GM12878 (cell line): ENCODE data around the gene DMAP1. TPM values are rescaled to one million over a fixed set of nuclear protein-coding genes. Genes with fewer than 3 reads are reported as not detected.

Experiments
- CHD1 ChIP-seq: IDR thresholded peaks from 2 replicates; pipeline ENCODE4 v1.6.1; 2012; ENCODE audit warnings: low read depth, low read length, improper control_type of control experiment
- CREB1 ChIP-seq: IDR thresholded peaks from 2 replicates; pipeline ENCODE4 v1.6.1; 2012; ENCODE audit warnings: low read depth, mild to moderate bottlenecking, inconsistent platforms
- IRF4 ChIP-seq: IDR thresholded peaks from 2 replicates; pipeline ENCODE4 v1.6.1; 2011; ENCODE audit warnings: low read depth, low read length
- KAT2A ChIP-seq: conservative IDR thresholded peaks from 2 replicates; pipeline ENCODE4 v1.6.1; 2011; ENCODE audit warnings: low read depth, low read length; ENCODE audit not compliant: control insufficient read depth
- KLF5 ChIP-seq: fragments of 450-650 bp; IDR thresholded peaks from 2 replicates; pipeline ENCODE4 v1.6.1; 2014; ENCODE audit warnings: mild to moderate bottlenecking; ENCODE audit not compliant: partially characterized antibody
- MTA2 ChIP-seq: fragments of 450-650 bp; IDR thresholded peaks from 2 replicates; pipeline ENCODE4 v1.6.1; 2016; ENCODE audit warnings: low read depth, mild to moderate bottlenecking, moderate library complexity
- NFXL1 ChIP-seq: fragments of 450-650 bp; IDR thresholded peaks from 2 replicates; pipeline ENCODE4 v1.6.1; 2017; ENCODE audit warnings: antibody characterized with exemption, mild to moderate bottlenecking, borderline replicate concordance
- NR2C2 ChIP-seq: IDR thresholded peaks from 2 replicates; pipeline ENCODE4 v1.6.1; 2011; ENCODE audit warnings: borderline replicate concordance, low read depth; ENCODE audit not compliant: control insufficient read depth, insufficient read length
- NR2F1 ChIP-seq: fragments of 450-650 bp; conservative IDR thresholded peaks from 2 replicates; pipeline ENCODE4 v1.6.1; 2017; ENCODE audit warnings: mild to moderate bottlenecking
- NRF1 ChIP-seq: conservative IDR thresholded peaks from 2 replicates; pipeline ENCODE4 v1.6.1; 2011; ENCODE audit warnings: mild to moderate bottlenecking, low read depth, low read length, improper control_type of control experiment
- POLR2A ChIP-seq: IDR thresholded peaks from 2 replicates; pipeline ENCODE4 v1.6.1; 2011; ENCODE audit warnings: low read depth, mild to moderate bottlenecking, low read length
- RAD51 ChIP-seq: fragments of 450-650 bp; IDR thresholded peaks from 2 replicates; pipeline ENCODE4 v1.6.1; 2016; ENCODE audit warnings: moderate library complexity, mild to moderate bottlenecking, inconsistent platforms
- RBBP5 ChIP-seq: fragments of 200-600 bp; sonication (generic); conservative IDR thresholded peaks from 2 replicates; pipeline ENCODE4 v1.6.1; 2016
- RELA ChIP-seq: fragments of 450-650 bp; IDR thresholded peaks from 2 replicates; pipeline ENCODE4 v1.8.0; 2014; ENCODE audit warnings: borderline replicate concordance; ENCODE audit not compliant: partially characterized antibody
- SIX5 ChIP-seq: IDR thresholded peaks from 2 replicates; pipeline ENCODE4 v1.6.1; 2011; ENCODE audit warnings: mild to moderate bottlenecking, low read depth, low read length, moderate library complexity; ENCODE audit not compliant: severe bottlenecking
- SPI1 ChIP-seq: IDR thresholded peaks from 2 replicates; pipeline ENCODE4 v1.6.1; 2011; ENCODE audit warnings: low read depth, mild to moderate bottlenecking, low read length, moderate library complexity, borderline replicate concordance; ENCODE audit not compliant: insufficient read depth
- STAT3 ChIP-seq: IDR thresholded peaks from 2 replicates; pipeline ENCODE4 v1.6.1; 2011; ENCODE audit warnings: low read depth, low read length, improper control_type of control experiment
- SUZ12 ChIP-seq: fragments of 200-600 bp; sonication (generic); IDR thresholded peaks from one replicate; pipeline ENCODE4 v1.6.1; 2018; ENCODE audit warnings: antibody characterized with exemption, mild to moderate bottlenecking; ENCODE audit not compliant: unreplicated experiment
- WRNIP1 ChIP-seq: IDR thresholded peaks from 2 replicates; pipeline ENCODE4 v1.6.1; 2011; ENCODE audit warnings: low read depth, low read length, improper control_type of control experiment, borderline replicate concordance
- ZNF592 ChIP-seq: fragments of 450-650 bp; IDR thresholded peaks from 2 replicates; pipeline ENCODE4 v1.6.1; 2017; ENCODE audit warnings: mild to moderate bottlenecking, moderate library complexity
- polyA plus RNA-seq, 11 experiments: library from polyadenylated mRNA; depleted of rRNA in 4 of 11; unstranded in 6 of 11; stranded (reverse) in 5 of 11; fragments of >200 nt; fragmentation: Nextera tagmentation in 4 of 11; fragmentation: Illumina TruSeq in 1 of 11; extraction: Ambion mirVana in 4 of 11; extraction: Trizol in 1 of 11; gene quantifications; 1 replicate in 1 of 11; 2 replicates in 10 of 11; pipeline versions ENCODE4 v1.2.1 to v1.2.3, GENCODE V29; 2011 to 2016; ENCODE audit warnings: inconsistent platforms in 2 of 11, missing spikeins in 2 of 11, low read depth in 1 of 11
- total RNA-seq, 4 experiments: library from RNA; depleted of rRNA in 3 of 4; stranded (reverse); fragments of >200 nt in 3 of 4; fragmentation: Illumina TruSeq in 1 of 4; extraction: Trizol in 1 of 4; gene quantifications; 2 replicates each; pipeline versions ENCODE4 v1.2.1 to v1.2.3, GENCODE V29; 2013 to 2021
- TF ChIP-seq, protein P1 (sequence below): fragments of 450-650 bp; IDR thresholded peaks from 2 replicates; pipeline ENCODE4 v1.6.1; 2017; ENCODE audit warnings: low read depth, mild to moderate bottlenecking, moderate library complexity
- TF ChIP-seq, protein P2 (sequence below): fragments of 450-650 bp; IDR thresholded peaks from 2 replicates; pipeline ENCODE4 v1.6.1; 2014; ENCODE audit warnings: mild to moderate bottlenecking
- TF ChIP-seq, protein P3 (sequence below): fragments of 450-650 bp; IDR thresholded peaks from 2 replicates; pipeline ENCODE4 v1.6.1; 2016; ENCODE audit warnings: mild to moderate bottlenecking

The DMAP1 gene
- total and polyA plus RNA-seq, 10 of the 15 experiments (the other 5 are each of a cell fraction or from before 2014, with no cell fraction given), result 1.9 to 59.1 (median 37.7) TPM

DNA sequence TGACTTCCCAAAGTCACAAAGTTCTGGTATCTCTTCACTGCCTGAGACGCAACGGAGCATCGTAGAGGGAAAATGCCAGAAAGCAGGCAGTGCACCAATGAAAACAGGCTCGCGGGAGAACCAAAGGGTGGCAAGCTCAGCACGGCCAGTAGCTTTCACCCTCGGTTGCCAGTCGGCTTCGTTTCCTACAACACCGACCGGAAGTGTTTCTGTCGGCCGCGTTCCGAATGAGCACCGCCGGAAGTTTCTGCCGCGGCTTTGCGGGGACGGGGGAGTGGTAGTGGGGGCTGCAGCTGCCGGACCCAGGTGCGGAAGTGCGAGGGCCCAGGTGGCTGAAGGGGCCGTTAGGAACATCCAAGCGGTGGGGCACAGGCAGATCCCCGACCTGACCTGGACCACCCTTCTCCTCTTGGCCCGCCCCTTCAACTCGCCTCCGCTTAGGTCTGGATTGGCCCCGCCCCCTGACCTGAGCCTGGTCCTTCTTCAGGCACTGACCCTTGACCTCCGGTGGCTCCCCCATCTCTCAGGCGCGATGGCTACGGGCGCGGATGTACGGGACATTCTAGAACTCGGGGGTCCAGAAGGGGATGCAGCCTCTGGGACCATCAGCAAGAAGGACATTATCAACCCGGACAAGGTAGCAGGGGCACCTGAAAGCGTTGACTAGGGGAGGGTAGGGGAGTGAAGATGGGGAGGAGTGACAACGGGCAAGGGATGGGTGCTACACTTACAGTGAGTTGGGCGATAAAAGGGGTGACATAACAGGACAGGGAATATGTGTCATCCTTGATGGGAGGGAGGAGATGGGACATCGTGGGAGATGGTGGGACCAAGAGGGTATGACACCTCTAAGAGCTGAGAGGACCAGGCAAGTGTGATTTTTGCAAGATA is at the start of gene DMAP1 (continued):
- TF ChIP-seq, protein P1, sequence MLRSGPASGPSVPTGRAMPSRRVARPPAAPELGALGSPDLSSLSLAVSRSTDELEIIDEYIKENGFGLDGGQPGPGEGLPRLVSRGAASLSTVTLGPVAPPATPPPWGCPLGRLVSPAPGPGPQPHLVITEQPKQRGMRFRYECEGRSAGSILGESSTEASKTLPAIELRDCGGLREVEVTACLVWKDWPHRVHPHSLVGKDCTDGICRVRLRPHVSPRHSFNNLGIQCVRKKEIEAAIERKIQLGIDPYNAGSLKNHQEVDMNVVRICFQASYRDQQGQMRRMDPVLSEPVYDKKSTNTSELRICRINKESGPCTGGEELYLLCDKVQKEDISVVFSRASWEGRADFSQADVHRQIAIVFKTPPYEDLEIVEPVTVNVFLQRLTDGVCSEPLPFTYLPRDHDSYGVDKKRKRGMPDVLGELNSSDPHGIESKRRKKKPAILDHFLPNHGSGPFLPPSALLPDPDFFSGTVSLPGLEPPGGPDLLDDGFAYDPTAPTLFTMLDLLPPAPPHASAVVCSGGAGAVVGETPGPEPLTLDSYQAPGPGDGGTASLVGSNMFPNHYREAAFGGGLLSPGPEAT, result peak; percentile 93
- TF ChIP-seq POLR2A (peak; percentile 83), SPI1 (peak; percentile 55; the same call in 1 of the 2 replicates), NR2C2 (peak; percentile 59), RBBP5 (peak; percentile 63; the same call in 1 of the 2 replicates), SIX5 (peak; percentile 79), MTA2 (peak; percentile 61), NR2F1 (peak; percentile 98), NRF1 (no peak; the same call in 1 of the 2 replicates), STAT3 (no peak), RELA (peak; percentile 95), ZNF592 (no peak), SUZ12 (no peak), RAD51 (peak; percentile 37; the same call in 1 of the 2 replicates), KAT2A (no peak), KLF5 (peak; percentile 75), WRNIP1 (peak; percentile 98), IRF4 (peak; percentile 83), NFXL1 (no peak), CREB1 (peak; percentile 79; the same call in 1 of the 2 replicates), CHD1 (no peak)
- TF ChIP-seq, protein P2, sequence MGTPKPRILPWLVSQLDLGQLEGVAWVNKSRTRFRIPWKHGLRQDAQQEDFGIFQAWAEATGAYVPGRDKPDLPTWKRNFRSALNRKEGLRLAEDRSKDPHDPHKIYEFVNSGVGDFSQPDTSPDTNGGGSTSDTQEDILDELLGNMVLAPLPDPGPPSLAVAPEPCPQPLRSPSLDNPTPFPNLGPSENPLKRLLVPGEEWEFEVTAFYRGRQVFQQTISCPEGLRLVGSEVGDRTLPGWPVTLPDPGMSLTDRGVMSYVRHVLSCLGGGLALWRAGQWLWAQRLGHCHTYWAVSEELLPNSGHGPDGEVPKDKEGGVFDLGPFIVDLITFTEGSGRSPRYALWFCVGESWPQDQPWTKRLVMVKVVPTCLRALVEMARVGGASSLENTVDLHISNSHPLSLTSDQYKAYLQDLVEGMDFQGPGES, result peak; percentile 64; the same call in 1 of the 2 replicates
- TF ChIP-seq, protein P3, sequence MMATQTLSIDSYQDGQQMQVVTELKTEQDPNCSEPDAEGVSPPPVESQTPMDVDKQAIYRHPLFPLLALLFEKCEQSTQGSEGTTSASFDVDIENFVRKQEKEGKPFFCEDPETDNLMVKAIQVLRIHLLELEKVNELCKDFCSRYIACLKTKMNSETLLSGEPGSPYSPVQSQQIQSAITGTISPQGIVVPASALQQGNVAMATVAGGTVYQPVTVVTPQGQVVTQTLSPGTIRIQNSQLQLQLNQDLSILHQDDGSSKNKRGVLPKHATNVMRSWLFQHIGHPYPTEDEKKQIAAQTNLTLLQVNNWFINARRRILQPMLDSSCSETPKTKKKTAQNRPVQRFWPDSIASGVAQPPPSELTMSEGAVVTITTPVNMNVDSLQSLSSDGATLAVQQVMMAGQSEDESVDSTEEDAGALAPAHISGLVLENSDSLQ, result peak; percentile 88
